WI38 (cell line): Measurements from ENCODE around the gene RASGRP1.
A peak's percentile ranks its signal among the peaks of the same experiment; 100 is the strongest.

Source experiments
- H3K4me3 ChIP-seq: 2 replicates; pipeline ENCODE4 v1.5.1; 2011; ENCODE audit warnings: low read depth, mild to moderate bottlenecking, control low read depth, low read length
- CTCF ChIP-seq: IDR thresholded peaks from 2 replicates; pipeline ENCODE4 v1.5.1; 2012; ENCODE audit warnings: low read depth, mild to moderate bottlenecking, control low read depth, low read length

RASGRP1 gene

DNA sequence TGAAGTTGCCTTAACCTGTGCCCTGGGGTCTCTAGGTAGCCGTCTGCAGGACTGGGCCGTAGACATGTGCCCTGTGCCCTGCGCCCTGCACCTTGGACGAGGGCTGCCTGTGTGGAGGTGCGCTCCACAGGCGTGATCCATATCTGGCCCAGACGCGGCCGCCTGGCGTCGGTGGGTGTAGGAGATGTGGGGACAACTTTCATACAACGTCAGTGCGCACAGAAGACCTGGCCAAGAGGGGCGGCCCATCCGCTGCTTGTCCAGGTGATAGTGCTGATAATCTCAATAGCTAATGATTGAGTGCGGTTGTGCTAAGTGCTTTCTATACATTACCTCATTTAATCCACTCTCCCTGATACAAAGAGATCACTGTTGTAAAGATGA, 665 bp upstream of the RASGRP1 start:
- H3K4me3 ChIP-seq = no peak overlapping the region

DNA sequence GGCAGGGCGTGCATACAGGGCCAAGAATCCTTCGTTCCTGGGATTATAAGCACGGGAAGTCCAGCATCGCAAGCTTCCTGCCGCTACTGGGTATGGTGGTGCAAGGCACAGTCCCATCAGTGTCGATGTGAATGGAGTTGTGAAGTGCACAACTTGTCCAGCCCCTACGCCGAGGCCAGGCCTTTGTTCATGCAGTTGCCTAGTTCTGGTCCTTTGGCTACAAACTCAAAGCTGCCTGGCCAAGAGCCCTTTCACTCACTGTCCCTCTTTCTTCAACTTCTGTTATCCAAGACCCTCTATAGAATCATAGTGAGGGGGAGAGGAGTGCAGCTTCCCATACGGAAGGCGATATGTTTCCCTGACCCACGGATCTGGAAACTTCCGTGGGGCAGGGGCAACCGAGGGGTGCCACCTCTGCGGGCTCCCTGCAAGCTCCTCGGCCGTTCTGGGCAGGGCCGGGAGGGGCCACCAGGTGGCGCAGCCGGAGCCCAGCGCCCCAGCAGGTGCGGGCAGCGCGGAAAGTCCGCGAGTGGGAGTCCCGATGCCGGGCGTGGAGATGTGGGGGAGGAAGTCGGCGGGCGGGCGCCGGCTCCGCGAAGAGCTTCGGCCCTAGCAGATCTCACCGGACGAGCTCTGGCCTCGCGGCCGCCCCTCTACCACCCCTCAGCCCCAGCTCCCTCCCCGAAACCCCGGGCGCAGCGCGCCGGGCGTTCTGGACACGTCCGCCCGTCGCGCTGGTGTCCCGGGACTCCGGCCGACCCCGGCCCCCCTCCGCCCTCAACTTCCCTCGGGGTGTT, 693 bp downstream of the RASGRP1 start:
- TF ChIP-seq CTCF = peak; percentile 73
- H3K4me3 ChIP-seq = peak overlapping the region; percentile 57

More for the DNA sequence above, 665 bp upstream of the RASGRP1 start:
- no peak for TF ChIP-seq CTCF

DNA sequence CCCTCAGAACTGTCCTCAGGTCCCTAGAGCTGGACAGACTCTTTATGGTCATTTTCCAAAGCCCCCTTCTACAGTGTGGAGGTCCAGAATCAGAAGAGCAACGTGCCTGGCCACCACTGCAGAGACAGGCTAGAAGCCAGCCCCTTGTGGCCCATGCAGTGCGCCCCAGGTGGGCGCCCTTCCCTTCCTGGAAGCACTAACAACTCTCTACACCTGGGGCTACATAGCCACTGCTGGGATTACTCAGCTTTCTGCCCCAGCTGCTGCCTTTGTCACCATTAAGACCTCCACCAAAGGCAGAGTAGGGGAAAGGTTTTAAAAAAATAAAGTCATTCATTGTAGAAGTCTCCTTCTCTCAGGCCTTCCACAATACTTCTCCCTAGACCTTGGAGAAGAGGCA, 2.3 kb downstream of the RASGRP1 start:
- no peak for TF ChIP-seq CTCF

DNA sequence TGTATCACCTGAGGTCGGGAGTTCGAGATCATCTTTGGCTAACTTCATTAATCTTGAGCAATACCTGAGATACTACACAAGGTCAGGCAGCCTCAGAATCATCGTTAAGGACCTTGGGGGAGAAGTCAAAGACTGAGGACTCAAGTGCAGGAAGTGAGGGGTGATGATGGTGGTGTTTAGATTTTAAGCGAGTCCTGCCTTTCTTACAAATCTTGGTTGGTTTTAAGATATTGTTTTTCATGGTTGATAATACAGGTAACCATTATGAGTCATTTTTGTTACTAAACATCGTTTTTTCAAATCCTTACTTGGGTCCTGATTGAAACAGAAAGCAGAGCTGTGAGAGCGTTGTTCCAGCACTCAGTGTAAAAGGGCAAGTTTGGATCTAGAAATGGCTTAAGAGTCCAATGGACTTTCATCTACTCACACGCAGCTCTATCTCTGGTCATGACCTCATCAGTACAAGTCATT, 4.1 kb downstream of the RASGRP1 start:
- H3K4me3 ChIP-seq = no peak overlapping the region
- no peak for TF ChIP-seq CTCF

More for the DNA sequence above, 2.3 kb downstream of the RASGRP1 start:
- no peak overlapping the region for H3K4me3 ChIP-seq

DNA sequence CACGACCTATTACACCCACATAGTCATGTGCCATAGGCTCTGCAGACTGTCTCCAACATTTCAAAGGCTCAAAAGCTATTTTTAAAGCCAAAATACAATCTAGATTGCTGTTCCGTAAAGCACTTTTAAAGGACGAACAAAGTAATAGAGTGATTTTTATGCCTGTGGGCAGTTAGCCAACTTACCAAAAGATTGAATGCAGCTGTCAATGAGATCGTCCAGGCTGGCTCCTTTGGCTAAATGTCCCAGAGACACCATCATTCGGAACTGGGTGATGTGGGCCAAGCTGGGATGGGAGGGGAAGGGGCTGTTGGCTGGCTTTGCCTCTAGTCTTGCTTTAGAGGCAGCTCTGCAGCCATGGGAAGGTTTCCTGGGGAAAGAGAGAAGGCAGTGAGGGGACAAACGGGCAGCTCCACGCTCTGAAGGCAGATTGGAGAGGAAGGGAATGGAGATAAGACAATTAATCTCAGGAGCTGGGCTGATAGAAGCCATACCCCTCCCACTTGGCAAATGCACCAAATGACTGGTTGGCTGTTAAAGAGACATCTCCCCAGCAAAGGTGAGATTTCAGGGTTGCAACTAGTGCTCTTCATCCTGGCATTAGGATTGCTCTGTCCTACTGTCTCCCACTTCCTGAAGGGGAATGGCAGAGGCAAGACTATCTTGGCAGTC, 4.8 kb downstream of the RASGRP1 start:
- TF ChIP-seq CTCF = no peak
- no peak overlapping the region for H3K4me3 ChIP-seq

DNA sequence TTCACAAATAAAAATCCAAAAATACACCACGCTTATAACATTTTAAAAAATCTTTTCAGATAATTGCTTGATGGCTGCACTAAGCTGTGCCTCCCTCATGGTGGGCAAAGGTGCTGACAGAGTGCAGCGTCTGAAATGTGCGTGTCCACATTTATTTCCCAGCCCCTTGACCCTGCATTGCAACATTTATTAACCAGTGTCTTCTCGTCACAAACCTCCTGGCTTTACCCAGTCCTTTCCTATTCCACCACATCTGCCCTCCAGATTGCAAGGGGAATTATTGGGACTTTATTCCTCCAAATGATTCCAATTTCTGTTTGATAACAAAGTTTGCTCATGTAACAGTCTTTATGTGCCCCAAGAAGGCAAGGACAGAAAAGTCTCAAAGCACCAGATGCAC, 5.5 kb downstream of the RASGRP1 start:
- no peak overlapping the region for H3K4me3 ChIP-seq
- no peak for TF ChIP-seq CTCF
